Activated CD4-positive, CD25-positive, alpha-beta regulatory T cell treated with anti-CD3 and anti-CD28 coated beads, Interleukin-2, amount 50 U/mL, for 72 hours (primary cell): ENCODE data around the gene MTHFD1L.
A peak's percentile ranks its signal among the peaks of the same experiment; 100 is the strongest.

Experiments
- DNase-seq: peaks from one replicate; pipeline ENCODE4 v3.0.0; 2021

The MTHFD1L gene

GRCh38 chr6:150994026-150994425 lies 128.5 kb downstream of the MTHFD1L start:
- no peak for DNase-seq

GRCh38 chr6:150996968-150997367 lies 131.5 kb downstream of the MTHFD1L start:
- DNase-seq, result no peak

GRCh38 chr6:150999107-150999506 lies 133.6 kb downstream of the MTHFD1L start:
- DNase-seq, result no peak

GRCh38 chr6:150999576-150999975 lies 134.1 kb downstream of the MTHFD1L start:
- DNase-seq, result no peak

GRCh38 chr6:151001387-151002056 lies 136.0 kb downstream of the MTHFD1L start:
- no peak for DNase-seq

GRCh38 chr6:151002057-151002450 lies 136.6 kb downstream of the MTHFD1L start:
- DNase-seq, result no peak

GRCh38 chr6:151002491-151002935 lies 137.0 kb downstream of the MTHFD1L start:
- no peak for DNase-seq

GRCh38 chr6:151004383-151005024 lies 139.0 kb downstream of the MTHFD1L start:
- no peak for DNase-seq

GRCh38 chr6:151005164-151005563 lies 139.7 kb downstream of the MTHFD1L start:
- DNase-seq, result no peak

GRCh38 chr6:151005896-151006632 lies 140.6 kb downstream of the MTHFD1L start:
- no peak for DNase-seq

- DNase-seq, result no peak
These were observed 141.6 kb downstream of the MTHFD1L start for GRCh38 chr6:151007076-151007475.

- no peak for DNase-seq
These were observed 142.4 kb downstream of the MTHFD1L start for GRCh38 chr6:151007922-151008321.

GRCh38 chr6:151008425-151008824 lies 142.9 kb downstream of the MTHFD1L start:
- no peak for DNase-seq

- DNase-seq, result no peak
These were observed 144.1 kb downstream of the MTHFD1L start for GRCh38 chr6:151009576-151009975.

GRCh38 chr6:151010071-151010470 lies 144.6 kb downstream of the MTHFD1L start:
- no peak for DNase-seq

- no peak for DNase-seq
These were observed 147.1 kb downstream of the MTHFD1L start for GRCh38 chr6:151012321-151013294.

GRCh38 chr6:151014404-151015100 lies 149.1 kb downstream of the MTHFD1L start:
- peak; percentile 64 for DNase-seq

- no peak for DNase-seq
These were observed 149.7 kb downstream of the MTHFD1L start for GRCh38 chr6:151015101-151015700.

GRCh38 chr6:151016107-151016506 lies 150.6 kb downstream of the MTHFD1L start:
- DNase-seq, result no peak

- no peak for DNase-seq
These were observed 152.5 kb downstream of the MTHFD1L start for GRCh38 chr6:151018046-151018445.

GRCh38 chr6:151018911-151019782 lies 153.6 kb downstream of the MTHFD1L start:
- DNase-seq, result no peak
